NCI-H526 (cell line): ENCODE results near the gene CLCF1.
A peak's percentile ranks its signal among the peaks of the same experiment; 100 is the strongest.
"Not testable (repeated sequence)": the region's sequence is repeated elsewhere in the genome, so short reads cannot be mapped to it uniquely, and the experiment has no call there.

ENCODE experiments used
- DNase-seq, 2 experiments: peaks; one replicate each; lab custom pipeline; 2025; lab: John Stamatoyannopoulos, UW

CLCF1 gene

GRCh38 chr11:67322049-67322448, 51.3 kb downstream of the CLCF1 start:
- DNase-seq, result no peak

- no peak for DNase-seq
These were observed 52.0 kb downstream of the CLCF1 start for GRCh38 chr11:67321313-67321871.

- DNase-seq, result no peak
These were observed 52.7 kb downstream of the CLCF1 start for GRCh38 chr11:67320691-67321090.

GRCh38 chr11:67320011-67320410, 53.4 kb downstream of the CLCF1 start:
- DNase-seq, result no peak

GRCh38 chr11:67318876-67319275, 54.5 kb downstream of the CLCF1 start:
- not testable (repeated sequence) for DNase-seq

- peak in 1 of 2 experiments; percentile 87 for DNase-seq
These were observed 55.4 kb downstream of the CLCF1 start for GRCh38 chr11:67317888-67318555.

- peak; percentile 97 to 99 for DNase-seq
These were observed 56.1 kb downstream of the CLCF1 start for GRCh38 chr11:67317205-67317887.

- DNase-seq, result no peak
These were observed 56.6 kb downstream of the CLCF1 start for GRCh38 chr11:67316882-67317204.

- DNase-seq, result no peak
These were observed 58.0 kb downstream of the CLCF1 start for GRCh38 chr11:67315325-67315909.

GRCh38 chr11:67314218-67314617, 59.2 kb downstream of the CLCF1 start:
- DNase-seq, result no peak
